H1 (cell line): ENCODE measurements around the gene CAD.

Source experiments
- CEBPB ChIP-seq: IDR thresholded peaks from 2 replicates; pipeline ENCODE4 v1.6.1; 2012; ENCODE audit warnings: low read depth, low read length
- CTCF ChIP-seq, 3 experiments: IDR thresholded peaks; 1 replicate in 2 of 3; 2 replicates in 1 of 3; pipeline versions ENCODE4 v1.5.1 to v1.6.1; 2011; ENCODE audit warnings: low read length in 3 of 3, mild to moderate bottlenecking in 3 of 3, inconsistent platforms in 2 of 3, low read depth in 1 of 3, moderate library complexity in 1 of 3; ENCODE audit not compliant: insufficient read depth in 1 of 3; ENCODE audit errors: control extremely low read depth in 1 of 3
- EZH2 ChIP-seq: fragments of 200-600 bp; sonication (generic); IDR thresholded peaks from 2 replicates; pipeline ENCODE4 v1.7.1; 2012; ENCODE audit warnings: low read depth, mild to moderate bottlenecking, moderate library complexity, low read length, inconsistent platforms; ENCODE audit not compliant: severe bottlenecking
- MAFK ChIP-seq: IDR thresholded peaks from 2 replicates; pipeline ENCODE4 v1.6.1; 2012; ENCODE audit warnings: low read depth, mild to moderate bottlenecking, improper control_type of control experiment, low read length
- POLR2A ChIP-seq, 2 experiments: IDR thresholded peaks; 1 replicate in 1 of 2; 2 replicates in 1 of 2; pipeline ENCODE4 v1.6.1; 2011; ENCODE audit warnings: low read depth in 2 of 2, low read length in 2 of 2, mild to moderate bottlenecking in 2 of 2; ENCODE audit errors: control extremely low read depth in 1 of 2
- RAD21 ChIP-seq, 2 experiments: IDR thresholded peaks in 1 of 2; conservative IDR thresholded peaks in 1 of 2; 2 replicates each; pipeline ENCODE4 v1.6.1; 2011; ENCODE audit warnings: low read depth in 2 of 2, low read length in 2 of 2, improper control_type of control experiment in 1 of 2, inconsistent platforms in 1 of 2, mild to moderate bottlenecking in 1 of 2, moderate library complexity in 1 of 2

GRCh38 chr2:27281442-27281841, 64.3 kb downstream of the CAD start:
- TF ChIP-seq RAD21 (IDR thresholded peaks at IDR 0.05 in 1 of 2, conservative IDR thresholded peaks at IDR 0.05 in 1 of 2; ENCODE audit: low read depth in 2 of 2, low read length in 2 of 2), result no peak
- no peak for TF ChIP-seq CTCF (IDR thresholded peaks at IDR 0.05; ENCODE audit: control extremely low read depth in 1 of 3, insufficient read depth in 1 of 3, low read depth in 1 of 3, low read length in 3 of 3)
- no peak for TF ChIP-seq POLR2A (IDR thresholded peaks at IDR 0.05; ENCODE audit: control extremely low read depth in 1 of 2, low read depth in 2 of 2, low read length in 2 of 2)
- TF ChIP-seq EZH2, result no peak
- TF ChIP-seq MAFK, result no peak
- no peak for TF ChIP-seq CEBPB
